Duodenal mucosa (tissue), 2 donors: ENCODE data around the gene RAD51.
"Not testable (repeated sequence)": the region's sequence is repeated elsewhere in the genome, so short reads cannot be mapped to it uniquely, and the experiment has no call there.

Experiments
- H3K27ac ChIP-seq: one replicate; pipeline ENCODE4 v1.7.0; 2013; ENCODE audit warnings: low read depth, low read length
- H3K27me3 ChIP-seq, 2 donors: one replicate each; pipeline ENCODE4 v1.7.0; 2013; ENCODE audit warnings: low read length in 2 of 2, control low read depth in 1 of 2; ENCODE audit not compliant: insufficient read depth in 2 of 2, control insufficient read depth in 1 of 2
- H3K36me3 ChIP-seq, 2 donors: one replicate each; pipeline ENCODE4 v1.7.0; 2013; ENCODE audit warnings: low read length in 2 of 2, control low read depth in 1 of 2; ENCODE audit not compliant: insufficient read depth in 2 of 2, control insufficient read depth in 1 of 2
- H3K4me1 ChIP-seq, 2 donors: one replicate each; pipeline ENCODE4 v1.7.0; 2013; ENCODE audit warnings: low read length in 2 of 2, control low read depth in 1 of 2; ENCODE audit not compliant: insufficient read depth in 2 of 2, control insufficient read depth in 1 of 2
- H3K4me3 ChIP-seq, 2 donors: one replicate each; pipeline ENCODE4 v1.7.0; 2013; ENCODE audit warnings: low read length in 2 of 2, low read depth in 1 of 2
- H3K9ac ChIP-seq, 2 donors: one replicate each; pipeline ENCODE4 v1.7.0; 2013; ENCODE audit warnings: low read length in 2 of 2, low read depth in 1 of 2
- H3K9me3 ChIP-seq, 2 donors: one replicate each; pipeline ENCODE4 v1.7.0; 2013; ENCODE audit warnings: low read length in 2 of 2, control low read depth in 1 of 2; ENCODE audit not compliant: control insufficient read depth in 1 of 2

The RAD51 gene

DNA sequence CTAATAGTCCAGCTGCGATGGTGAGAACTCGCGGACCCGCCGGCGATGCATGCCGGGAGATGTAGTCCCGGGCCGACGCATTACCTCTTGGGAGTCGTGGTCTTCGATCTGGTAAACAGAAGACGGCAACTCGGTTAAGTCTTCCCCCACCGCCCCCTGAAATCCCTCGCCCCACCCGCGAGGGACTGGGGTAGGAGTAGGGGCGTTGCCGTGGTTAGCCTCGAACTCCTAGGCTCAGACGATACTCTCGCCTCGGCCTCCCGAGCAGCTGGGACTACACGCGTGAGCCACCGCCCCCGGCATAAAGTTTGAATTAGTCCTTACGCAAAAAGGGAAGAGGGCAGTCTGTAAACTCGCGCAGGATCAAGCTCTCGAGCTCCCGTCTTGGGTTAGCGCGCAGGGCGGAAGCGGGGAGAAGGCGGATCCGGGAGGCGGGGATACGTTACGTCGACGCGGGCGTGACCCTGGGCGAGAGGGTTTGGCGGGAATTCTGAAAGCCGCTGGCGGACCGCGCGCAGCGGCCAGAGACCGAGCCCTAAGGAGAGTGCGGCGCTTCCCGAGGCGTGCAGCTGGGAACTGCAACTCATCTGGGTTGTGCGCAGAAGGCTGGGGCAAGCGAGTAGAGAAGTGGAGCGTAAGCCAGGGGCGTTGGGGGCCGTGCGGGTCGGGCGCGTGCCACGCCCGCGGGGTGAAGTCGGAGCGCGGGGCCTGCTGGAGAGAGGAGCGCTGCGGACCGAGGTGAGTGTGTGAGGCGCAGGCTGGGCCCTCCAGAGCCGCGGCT, at the start of gene RAD51:
RAD51 (plus strand) TSS at position 487 of the 781 bp plus-strand sequence. CDS start 3,585 bp downstream, outside the sequence.
- Histone ChIP-seq H3K27me3 (no peaks in the 10 kb centered on the region), H3K4me1 (peaks cover 5 to 9% of the 10 kb centered on the region in 2 donors), H3K4me3 (peak within 1 kb of the TSS; percentile 95 to 96), H3K9ac (peak within 1 kb of the TSS; percentile 82 to 97), H3K27ac (peak within 1 kb of the TSS; percentile 100), H3K9me3 (no peaks in the 10 kb centered on the region), H3K36me3 (peaks cover 0 to 4% of the 10 kb centered on the region in 2 donors)

DNA sequence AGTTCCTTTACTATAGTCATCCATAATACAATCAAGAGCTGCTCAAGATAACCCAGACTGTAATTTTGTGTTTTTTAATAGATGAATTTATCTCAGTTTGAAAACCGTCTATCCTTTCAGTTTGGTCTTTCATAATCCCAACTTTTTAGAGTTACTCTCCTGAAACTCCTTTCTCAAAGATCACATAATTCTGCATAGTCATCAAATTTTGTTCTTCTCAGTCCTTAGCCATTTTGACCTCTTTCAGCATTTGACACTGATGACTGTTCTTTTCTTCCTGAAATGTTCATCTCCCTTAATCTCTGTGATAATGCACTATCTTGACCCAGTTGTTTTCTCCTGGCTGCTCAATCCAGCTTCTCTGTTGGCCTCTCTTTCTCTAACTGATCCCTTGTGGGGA, 47.5 kb upstream of the RAD51 start:
- Histone ChIP-seq H3K9ac (no peak overlapping the region), H3K27ac (no peak overlapping the region), H3K4me3 (no peak overlapping the region), H3K9me3 (no peaks in the 10 kb centered on the region), H3K27me3 (no peaks in the 10 kb centered on the region), H3K36me3 (no peaks in the 10 kb centered on the region), H3K4me1 (peaks cover 0 to 4% of the 10 kb centered on the region in 2 donors)

DNA sequence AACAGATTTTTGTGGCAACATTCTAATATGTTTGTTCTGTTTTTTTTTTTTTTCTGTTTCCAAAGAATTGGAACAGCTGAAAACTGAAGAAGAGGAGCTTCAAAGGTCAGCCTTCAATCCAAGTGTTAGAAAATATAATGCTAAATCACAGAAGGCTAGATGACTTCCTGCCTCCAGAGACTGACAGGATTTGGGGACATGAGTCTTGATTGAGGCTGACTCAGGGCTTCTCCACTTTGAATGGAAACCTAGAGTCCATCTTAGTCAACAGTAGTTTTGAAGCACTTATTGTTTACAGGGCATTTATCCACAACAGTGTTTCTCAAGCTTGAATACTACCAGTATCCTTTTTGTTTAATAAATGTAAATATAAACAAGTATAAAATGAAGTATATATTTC, 44.5 kb upstream of the RAD51 start:
- Histone ChIP-seq H3K27ac (no peak overlapping the region), H3K9me3 (no peaks in the 10 kb centered on the region), H3K9ac (no peak overlapping the region), H3K27me3 (no peaks in the 10 kb centered on the region), H3K4me3 (peak overlapping the region in 1 of 2 donors; percentile 56), H3K36me3 (peaks cover 0 to 8% of the 10 kb centered on the region in 2 donors), H3K4me1 (peaks cover 0 to 4% of the 10 kb centered on the region in 2 donors)

DNA sequence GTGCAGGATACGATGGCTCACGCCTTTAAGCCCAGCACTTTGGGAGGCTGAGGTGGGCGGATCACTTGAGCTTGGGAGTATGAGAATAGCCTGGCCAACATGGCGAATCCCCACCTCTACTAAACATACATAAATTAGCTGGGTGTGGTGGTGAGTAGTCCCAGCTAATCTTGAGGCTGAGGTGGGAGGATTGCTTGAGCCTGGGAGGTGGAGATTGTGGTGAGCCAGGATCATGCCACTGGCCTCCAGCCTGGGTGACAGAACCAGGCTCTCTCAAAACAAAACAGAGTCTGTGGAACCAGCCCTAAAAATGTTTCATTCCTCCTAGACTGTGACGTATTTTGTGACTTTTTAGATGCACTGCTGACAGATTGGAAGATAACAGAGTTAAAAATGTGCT, 34.3 kb upstream of the RAD51 start:
- Histone ChIP-seq H3K9ac (no peak overlapping the region), H3K36me3 (peaks cover 5% of the 10 kb centered on the region in 2 donors), H3K4me1 (no peaks in the 10 kb centered on the region), H3K27ac (no peak overlapping the region), H3K27me3 (no peaks in the 10 kb centered on the region), H3K9me3 (no peaks in the 10 kb centered on the region), H3K4me3 (no peak overlapping the region)

DNA sequence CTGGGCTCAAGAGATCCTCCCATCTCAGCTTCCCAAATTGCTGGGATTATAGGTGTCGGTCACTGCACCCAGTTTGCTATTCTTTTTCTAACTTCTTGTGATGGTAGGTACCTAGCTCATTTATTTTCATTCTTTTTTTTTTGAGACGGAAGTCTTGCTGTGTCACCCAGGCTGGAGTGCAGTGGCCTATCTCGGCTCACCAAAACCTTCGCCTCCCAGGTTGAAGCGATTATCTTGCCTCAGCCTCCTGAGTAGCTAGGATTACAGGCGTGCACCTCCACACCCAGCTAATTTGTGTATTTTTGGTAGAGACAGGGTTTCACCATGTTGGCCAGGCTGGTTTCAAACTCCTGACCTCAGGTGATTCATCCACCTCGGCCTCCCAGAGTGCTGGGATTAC, 30.1 kb upstream of the RAD51 start:
- H3K36me3 ChIP-seq = peaks cover 0 to 5% of the 10 kb centered on the region in 2 donors
- H3K9ac ChIP-seq = no peak overlapping the region
- H3K4me3 ChIP-seq = no peak overlapping the region
- H3K9me3 ChIP-seq = no peaks in the 10 kb centered on the region
- no peaks in the 10 kb centered on the region for H3K4me1 ChIP-seq
- H3K27me3 ChIP-seq = no peaks in the 10 kb centered on the region
- H3K27ac ChIP-seq = no peak overlapping the region

DNA sequence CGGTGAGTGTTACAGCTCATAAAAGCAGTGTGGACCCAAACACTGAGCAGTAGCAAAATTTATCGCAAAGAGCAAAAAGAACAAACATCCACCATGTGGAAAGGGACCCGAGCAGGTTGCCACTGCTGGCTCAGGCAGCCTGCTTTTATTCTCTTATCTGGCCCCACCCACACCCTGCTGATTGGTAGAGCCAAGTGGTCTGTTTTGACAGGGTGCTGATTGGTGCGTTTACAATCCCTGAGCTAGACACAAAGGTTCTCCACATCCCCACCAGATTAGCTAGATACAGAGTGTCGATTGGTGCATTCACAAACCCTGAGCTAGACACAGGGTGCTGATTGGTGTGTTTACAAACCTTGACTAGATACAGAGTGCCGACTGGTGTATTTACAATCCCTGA, 18.7 kb upstream of the RAD51 start:
- not testable (repeated sequence) for H3K4me3 ChIP-seq, H3K9me3 ChIP-seq, H3K36me3 ChIP-seq, H3K27me3 ChIP-seq, H3K9ac ChIP-seq, H3K27ac ChIP-seq, H3K4me1 ChIP-seq

DNA sequence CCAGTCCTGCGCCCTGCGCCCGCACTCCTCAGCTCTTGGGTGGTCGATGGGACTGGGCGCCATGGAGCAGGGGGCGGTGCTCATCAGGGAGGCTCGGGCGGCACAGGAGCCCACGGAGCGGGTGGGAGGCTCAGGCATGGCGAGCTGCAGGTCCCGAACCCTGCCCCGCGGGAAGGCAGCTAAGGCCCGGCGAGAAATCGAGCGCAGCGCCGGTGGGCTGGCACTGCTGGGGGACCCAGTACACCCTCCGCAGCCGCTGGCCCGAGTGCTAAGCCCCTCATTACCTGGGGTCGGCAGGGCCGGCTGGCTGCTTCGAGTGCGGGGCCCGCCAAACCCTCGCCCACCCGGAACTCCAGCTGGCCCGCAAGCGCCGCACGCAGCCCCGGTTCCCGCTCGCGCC, 18.1 kb upstream of the RAD51 start:
- not testable (repeated sequence) for H3K4me3 ChIP-seq, H3K36me3 ChIP-seq, H3K9me3 ChIP-seq, H3K4me1 ChIP-seq, H3K9ac ChIP-seq, H3K27me3 ChIP-seq, H3K27ac ChIP-seq

DNA sequence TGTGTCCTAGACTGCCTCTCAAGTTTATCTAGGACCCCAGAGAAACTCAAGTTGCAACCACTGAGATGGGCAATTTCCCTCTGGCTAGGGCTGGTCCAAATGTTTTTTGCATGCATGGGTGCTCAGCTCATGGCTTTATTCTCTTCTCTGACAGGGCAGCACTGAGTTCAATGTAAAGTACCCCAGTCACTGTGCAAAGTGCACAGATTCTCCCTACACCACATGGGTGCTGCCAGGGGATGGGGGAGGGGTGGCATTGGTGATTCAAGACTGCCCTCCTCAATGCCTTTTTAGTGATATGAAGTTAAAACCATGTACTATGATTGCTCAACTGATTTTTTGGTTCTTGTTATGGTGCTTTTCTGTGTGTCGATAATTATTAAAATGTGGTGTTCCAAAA, 14.8 kb upstream of the RAD51 start:
- no peaks in the 10 kb centered on the region for H3K9me3 ChIP-seq
- H3K4me1 ChIP-seq = no peaks in the 10 kb centered on the region
- no peaks in the 10 kb centered on the region for H3K27me3 ChIP-seq
- H3K4me3 ChIP-seq = no peak overlapping the region
- no peak overlapping the region for H3K27ac ChIP-seq
- no peaks in the 10 kb centered on the region for H3K36me3 ChIP-seq
- H3K9ac ChIP-seq = no peak overlapping the region

DNA sequence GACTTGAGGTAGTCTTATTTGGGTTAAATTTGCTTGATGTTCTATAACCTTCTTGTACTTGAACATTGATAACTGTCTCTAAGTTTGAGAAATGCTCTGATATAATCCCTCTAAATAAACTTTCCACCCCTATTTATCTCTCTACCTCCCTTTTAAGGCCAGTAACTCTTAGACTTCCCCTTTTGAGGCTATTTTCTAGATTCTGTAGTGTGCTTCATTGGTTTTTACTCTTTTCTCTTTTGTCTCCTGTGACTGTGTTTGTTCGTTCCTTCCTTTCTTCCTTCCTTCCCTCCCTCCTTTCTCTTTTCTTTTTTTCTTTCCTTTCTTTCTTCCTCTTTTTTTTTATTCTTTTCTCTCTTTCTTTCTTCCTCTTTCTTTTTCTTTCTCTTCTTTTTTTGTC, 14.0 kb upstream of the RAD51 start:
- H3K4me3 ChIP-seq, H3K36me3 ChIP-seq, H3K9ac ChIP-seq, H3K27me3 ChIP-seq, H3K4me1 ChIP-seq, H3K27ac ChIP-seq, H3K9me3 ChIP-seq: not testable (repeated sequence)

DNA sequence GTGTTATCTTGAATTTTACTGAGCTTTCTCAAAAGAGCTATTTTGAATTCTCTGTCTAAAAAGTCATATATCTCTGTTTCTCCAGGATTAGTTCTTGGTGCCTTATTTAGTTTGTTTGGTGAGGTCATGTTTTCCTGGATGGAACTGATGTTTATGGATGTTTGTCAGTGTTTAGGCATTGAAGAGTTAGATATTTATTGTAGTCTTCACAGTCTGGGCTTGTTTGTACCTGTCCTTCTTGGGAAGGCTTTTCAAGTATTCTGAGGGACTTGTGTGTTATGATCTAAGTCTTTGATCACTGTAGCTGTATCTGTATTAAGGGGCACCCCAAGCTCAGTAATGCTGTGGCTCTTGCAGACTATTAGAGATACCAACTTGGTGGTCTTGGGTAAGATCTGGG, 10.6 kb upstream of the RAD51 start:
- Histone ChIP-seq H3K9ac (no peak overlapping the region), H3K36me3 (no peaks in the 10 kb centered on the region), H3K4me3 (no peak overlapping the region), H3K4me1 (no peaks in the 10 kb centered on the region), H3K27ac (no peak overlapping the region), H3K9me3 (no peaks in the 10 kb centered on the region), H3K27me3 (no peaks in the 10 kb centered on the region)
